NCI-H1092 (cell line): ENCODE measurements around the gene TAF6L.
A peak's percentile ranks its signal among the peaks of the same experiment; 100 is the strongest.
"Not testable (repeated sequence)": the region's sequence is repeated elsewhere in the genome, so short reads cannot be mapped to it uniquely, and the experiment has no call there.

Source experiments
- DNase-seq: peaks from one replicate; lab custom pipeline; 2025; lab: John Stamatoyannopoulos, UW

Gene TAF6L

DNA sequence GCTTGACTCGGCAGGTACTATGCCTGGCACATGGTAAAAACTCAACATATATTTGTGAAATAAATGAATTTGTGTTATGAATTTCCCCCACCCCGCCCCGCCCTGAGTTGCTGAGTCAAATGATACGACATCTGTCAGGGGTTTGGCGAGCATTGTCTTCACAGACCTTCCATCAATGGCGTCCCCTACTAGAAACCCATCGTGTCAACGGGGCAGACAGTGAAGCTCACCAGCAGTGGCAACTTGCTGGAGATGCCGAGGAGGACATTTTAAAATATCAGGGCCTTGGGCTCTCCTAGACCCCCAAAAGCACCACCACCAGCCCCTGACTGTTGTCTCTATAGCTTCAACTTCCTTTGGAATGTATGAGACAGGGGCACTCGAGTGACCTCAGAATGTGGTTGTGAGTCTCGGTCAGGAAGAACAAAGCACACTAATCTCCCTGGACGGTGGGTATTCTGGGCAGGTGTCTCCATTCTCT lies 34.8 kb downstream of the TAF6L start:
- no peak for DNase-seq

GRCh38 chr11:62806611-62807121 lies 35.5 kb downstream of the TAF6L start:
- no peak for DNase-seq

DNA sequence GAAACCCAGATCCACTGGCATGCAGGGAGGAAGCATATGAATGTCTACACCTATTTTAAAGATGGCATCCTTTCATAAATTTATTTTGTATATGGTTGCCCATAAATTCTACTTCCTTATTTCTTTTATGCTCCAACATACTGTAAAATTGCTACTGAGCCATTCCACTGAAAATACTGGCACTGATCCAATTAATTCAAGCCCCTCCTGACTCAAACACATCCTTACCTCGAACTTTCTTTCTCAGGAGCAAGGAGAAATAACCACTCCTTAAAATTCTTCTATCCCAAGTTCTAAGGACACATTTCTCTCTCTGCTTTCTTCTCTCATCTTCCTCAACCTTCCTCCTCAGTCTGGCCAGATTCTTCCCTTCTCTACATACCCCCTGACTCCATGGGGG lies 39.6 kb downstream of the TAF6L start:
- no peak for DNase-seq

DNA sequence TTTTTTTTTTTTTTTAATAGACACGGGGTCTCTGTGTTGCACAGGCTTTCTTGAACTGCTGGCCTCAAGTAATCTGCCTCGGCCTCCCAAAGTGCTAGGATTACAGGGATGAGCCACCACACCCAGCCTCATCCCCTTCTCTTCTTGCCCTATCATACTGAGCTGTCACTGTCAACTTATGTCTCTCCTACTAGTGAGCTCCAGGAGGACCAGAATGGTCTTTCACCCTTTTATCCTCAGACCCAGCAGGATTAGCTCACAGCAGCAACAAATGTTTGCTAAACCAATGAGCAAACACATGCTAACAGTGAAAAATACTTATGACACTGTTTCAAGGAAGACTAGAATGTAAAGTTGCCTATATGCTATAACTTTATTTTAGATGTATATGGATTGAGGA lies 40.5 kb downstream of the TAF6L start:
- no peak for DNase-seq

DNA sequence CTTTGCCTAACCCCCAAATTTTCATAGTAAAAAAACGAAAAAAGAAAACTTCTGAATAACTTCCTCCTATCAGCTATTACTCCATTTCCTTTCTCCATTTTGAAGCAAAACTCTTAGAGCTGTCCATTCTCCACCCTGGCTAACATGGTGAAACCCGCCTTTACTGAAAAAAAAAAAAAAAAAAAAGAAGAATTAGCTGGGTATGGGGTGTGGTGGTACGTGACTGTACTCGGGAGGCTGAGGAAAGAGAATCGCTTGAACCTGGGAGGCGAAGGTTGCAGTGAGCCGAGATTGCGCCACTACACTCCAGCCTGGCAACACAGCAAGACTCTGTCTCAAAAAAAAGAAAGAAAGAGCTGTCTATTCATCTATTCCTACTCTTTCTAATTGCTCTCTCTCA lies 45.4 kb downstream of the TAF6L start:
- DNase-seq = no peak

DNA sequence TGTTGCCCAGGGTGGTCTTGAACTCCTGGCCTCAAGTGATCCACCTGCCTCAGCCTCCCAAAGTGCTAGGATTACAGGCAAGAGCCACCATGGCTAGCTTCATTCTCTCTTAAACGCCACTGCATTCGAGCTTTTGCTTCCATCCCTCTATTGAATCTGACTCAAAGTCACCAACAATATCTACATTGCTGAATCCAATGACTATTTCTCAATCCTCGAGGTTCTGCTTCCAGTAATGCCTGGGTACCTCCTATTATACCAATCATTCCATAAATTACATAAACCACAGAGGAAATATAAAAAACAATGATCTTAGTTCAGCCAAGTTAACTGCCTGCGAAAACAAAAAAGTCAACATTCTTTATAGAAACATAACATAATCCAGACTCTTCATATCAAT lies 45.9 kb downstream of the TAF6L start:
- DNase-seq = no peak

DNA sequence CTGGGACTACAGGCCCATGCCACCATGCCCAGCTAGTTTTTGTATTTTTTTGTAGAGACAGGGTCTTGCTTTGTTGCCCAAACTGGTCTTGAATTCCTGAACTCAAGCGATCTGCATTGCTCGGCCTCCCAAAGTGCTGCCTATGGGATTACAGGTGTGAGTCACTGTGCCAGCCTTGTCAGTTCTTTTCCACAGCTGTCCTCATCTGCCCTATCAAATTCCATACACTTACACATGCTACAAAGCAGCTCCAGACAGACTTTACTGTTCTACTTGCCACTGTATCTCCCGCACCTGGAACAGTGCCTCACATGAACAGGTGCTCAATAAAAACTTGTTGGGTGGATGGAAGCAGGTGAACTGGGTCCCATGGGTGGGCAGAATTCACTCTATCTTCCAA lies 52.5 kb downstream of the TAF6L start:
- DNase-seq = no peak

DNA sequence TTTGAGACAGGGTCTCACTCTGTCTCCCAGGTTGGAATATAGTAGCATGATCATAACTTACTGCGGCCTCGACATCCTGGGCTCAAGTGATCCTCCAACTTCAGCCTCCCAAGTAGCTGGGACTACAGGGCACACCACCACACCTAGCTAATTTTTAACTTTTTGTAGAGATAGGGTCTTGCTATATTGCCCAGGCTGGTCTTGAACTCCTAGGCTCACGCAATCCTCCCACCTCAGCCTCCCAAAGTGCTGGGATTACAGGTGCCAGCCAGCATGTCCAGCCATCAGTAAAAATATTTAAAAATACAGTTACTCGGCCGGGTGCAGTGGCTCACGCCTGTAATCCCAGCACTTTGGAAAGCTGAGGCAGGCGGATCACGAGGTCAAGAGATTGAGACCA lies 56.9 kb downstream of the TAF6L start:
- not testable (repeated sequence) for DNase-seq

GRCh38 chr11:62830904-62831519 lies 59.8 kb downstream of the TAF6L start:
- peak; percentile 42 for DNase-seq

DNA sequence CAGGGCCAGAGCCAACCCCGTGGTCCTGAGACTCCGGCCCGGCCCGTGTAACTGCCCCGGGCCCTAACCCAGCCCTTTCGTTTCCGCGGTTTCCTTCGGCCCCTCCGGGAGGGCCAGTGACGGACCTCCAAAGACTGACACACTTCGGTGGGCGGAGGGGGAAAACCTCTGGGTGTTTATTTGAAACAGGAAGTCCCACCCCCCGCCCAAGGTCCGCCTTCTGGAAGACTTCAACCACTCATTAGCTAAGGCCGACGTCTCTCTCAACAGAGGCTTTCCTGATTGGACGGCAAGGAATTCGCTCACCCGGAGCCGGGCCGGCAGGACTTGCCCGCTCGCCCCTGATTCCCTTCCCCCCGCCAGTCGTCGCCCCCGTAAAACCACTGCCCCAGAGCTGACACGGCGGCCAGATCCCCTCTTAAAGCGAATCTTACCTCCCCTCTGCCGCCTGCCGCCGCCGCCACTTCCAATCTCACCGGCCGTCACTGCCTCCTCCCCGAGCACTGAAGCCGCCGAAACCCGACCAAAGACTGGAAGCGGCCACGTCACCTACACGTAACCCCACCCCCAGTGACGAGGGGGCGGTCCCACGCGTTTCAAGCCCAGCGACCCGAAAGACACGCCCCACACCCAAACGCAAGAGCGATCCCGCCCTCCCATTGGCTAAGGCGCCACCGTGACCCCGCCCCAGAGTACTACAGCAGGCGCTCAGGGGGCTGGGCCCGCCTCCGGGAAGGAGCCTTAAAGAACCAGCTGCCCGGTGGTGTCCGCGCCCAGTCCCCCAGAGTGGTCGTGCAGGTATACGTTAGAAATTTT lies 60.5 kb downstream of the TAF6L start, which contains the start of gene STX5:
TSS of gene STX5 (minus strand) at position 532 of the 816 bp plus-strand sequence. CDS start 808 bp downstream, outside the sequence.
- DNase-seq = peak; percentile 99

DNA sequence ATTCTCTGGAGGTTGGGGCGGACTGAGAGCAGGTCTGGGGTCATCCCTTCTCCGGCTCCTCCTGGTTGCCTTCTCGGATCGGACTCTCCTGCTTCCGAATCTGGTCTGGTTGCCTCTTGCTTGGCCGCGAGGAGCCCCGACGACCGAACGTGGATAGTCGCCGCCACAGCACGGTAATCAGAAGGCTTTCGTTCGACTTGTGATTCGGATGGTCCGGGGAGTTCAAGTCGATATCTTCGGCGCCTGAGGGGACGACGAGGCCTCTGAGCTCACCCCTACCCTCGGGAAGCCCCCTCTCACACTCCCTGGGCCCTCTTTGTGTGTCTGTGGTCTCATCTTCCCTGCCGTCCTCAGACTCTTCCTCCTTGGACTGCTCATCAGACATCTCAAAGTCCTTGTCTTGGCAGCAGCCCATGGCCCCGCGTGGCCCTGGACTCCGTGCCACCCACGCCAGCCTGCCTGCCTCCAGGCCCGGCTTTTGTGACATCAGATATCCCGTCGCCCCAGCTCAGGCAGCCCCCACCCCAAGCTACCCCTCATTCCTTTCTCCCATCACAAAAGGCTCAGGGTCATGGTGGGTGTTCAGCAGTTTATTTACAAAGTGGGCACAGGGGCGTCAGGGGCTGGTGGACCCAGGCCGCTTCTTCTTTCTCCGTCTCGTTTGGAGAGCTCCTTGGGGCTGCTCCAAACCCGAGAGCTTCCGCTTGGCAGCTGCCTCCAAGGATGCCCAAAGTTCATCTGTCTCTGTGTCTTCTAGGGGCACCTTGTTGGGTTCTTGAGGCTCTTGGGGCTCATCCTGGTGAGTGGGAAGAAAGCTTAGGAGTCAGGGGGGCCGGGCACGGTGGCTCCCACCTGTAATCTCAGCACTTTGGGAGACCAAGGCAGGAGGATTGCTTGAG lies 61.4 kb downstream of the TAF6L start, which contains the start of gene TEX54:
TSS of gene TEX54 (minus strand) at position 506 of the 899 bp plus-strand sequence.
- no peak for DNase-seq

- DNase-seq = no peak
Observed at GRCh38 chr11:62835336-62835735, 64.1 kb downstream of the TAF6L start.
